Measurements from ENCODE around the gene NODAL.

The NODAL gene

DNA sequence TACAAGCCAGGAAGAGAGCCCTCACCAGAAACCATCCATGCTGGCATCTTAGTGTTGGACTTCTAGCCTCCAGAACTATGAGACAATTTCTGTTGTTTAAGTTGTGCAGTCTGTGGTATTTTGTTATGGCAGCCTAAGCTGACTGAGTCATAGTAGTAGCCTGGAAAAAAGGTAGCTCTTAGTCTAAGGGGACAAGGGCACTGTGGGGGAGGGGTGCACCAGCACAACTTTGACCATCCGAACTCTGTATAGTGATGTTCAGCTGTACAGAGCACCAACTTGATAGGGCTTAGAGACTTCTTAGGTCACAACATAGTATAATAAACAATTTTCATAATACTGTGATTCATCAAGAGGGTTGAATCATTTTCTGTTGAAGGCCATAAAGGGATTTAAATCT, 23.3 kb downstream of the NODAL start:
- peaks cover 57% of the 10 kb centered on the region for H3K79me2 ChIP-seq (ENCODE audit: insufficient read depth, low read length)
- no peaks in the 10 kb centered on the region for H3K9me3 ChIP-seq (ENCODE audit: insufficient read depth, low read length)
- H3K9me2 ChIP-seq (replicated peaks; ENCODE audit: insufficient read depth, low read length): no peaks in the 10 kb centered on the region
- H3K4me2 ChIP-seq (ENCODE audit: low read depth, low read length, poor library complexity, severe bottlenecking): no peak overlapping the region
- H3K27me3 ChIP-seq (ENCODE audit: low read length): no peaks in the 10 kb centered on the region
- no peak overlapping the region for H3K27ac ChIP-seq (ENCODE audit: low read depth, low read length)
- peaks cover 11% of the 10 kb centered on the region; the same call in 1 of the 2 replicates for H4K20me1 ChIP-seq (ENCODE audit: low read depth, low read length)
- 0 out of 2 replicates have a peak, but pooled peaks cover 4% of the 10 kb centered on the region for H3F3A ChIP-seq (ENCODE audit: insufficient read depth)
- H3K9ac ChIP-seq (ENCODE audit: low read length): no peak overlapping the region
- H2AFZ ChIP-seq (ENCODE audit: low read depth, low read length, severe bottlenecking): no peak overlapping the region
- no peak overlapping the region for H3K4me3 ChIP-seq (ENCODE audit: insufficient read depth, low read length, poor library complexity, severe bottlenecking)
- TF ChIP-seq EZH2phosphoT487 (conservative IDR thresholded peaks at IDR 0.05; ENCODE audit: low read length): no peak
- TF ChIP-seq, protein P1, sequence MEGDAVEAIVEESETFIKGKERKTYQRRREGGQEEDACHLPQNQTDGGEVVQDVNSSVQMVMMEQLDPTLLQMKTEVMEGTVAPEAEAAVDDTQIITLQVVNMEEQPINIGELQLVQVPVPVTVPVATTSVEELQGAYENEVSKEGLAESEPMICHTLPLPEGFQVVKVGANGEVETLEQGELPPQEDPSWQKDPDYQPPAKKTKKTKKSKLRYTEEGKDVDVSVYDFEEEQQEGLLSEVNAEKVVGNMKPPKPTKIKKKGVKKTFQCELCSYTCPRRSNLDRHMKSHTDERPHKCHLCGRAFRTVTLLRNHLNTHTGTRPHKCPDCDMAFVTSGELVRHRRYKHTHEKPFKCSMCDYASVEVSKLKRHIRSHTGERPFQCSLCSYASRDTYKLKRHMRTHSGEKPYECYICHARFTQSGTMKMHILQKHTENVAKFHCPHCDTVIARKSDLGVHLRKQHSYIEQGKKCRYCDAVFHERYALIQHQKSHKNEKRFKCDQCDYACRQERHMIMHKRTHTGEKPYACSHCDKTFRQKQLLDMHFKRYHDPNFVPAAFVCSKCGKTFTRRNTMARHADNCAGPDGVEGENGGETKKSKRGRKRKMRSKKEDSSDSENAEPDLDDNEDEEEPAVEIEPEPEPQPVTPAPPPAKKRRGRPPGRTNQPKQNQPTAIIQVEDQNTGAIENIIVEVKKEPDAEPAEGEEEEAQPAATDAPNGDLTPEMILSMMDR (IDR thresholded peaks at IDR 0.05; ENCODE audit: insufficient read depth, low read length, poor library complexity, severe bottlenecking): no peak
- H3K36me3 ChIP-seq (ENCODE audit: low read length): peaks cover 7% of the 10 kb centered on the region; the same call in 1 of the 2 replicates

DNA sequence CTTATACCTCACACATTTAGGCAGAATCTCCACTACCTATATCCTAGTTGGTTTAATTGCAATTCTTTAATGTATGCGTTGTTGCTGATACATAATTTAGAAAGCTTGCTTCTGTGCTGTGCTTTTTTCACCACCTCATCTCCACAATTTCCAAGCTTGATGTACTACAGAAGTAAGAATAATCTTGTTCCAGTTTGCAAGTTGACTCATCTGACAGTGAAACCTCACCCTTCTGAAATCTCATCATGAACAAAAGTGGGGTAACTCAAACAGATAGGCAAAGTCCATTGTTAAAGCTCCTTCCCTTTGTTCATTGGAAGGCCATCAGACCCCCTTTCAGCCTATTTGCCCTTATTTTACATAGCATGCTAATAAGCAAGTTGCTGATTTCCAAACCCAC, 23.9 kb downstream of the NODAL start:
- Histone ChIP-seq H2AFZ (ENCODE audit: low read depth, low read length, severe bottlenecking) (no peak overlapping the region), H3K9me2 (replicated peaks; ENCODE audit: insufficient read depth, low read length) (no peaks in the 10 kb centered on the region), H3K27ac (ENCODE audit: low read depth, low read length) (no peak overlapping the region), H3K79me2 (ENCODE audit: insufficient read depth, low read length) (peaks cover 63% of the 10 kb centered on the region), H3K9me3 (ENCODE audit: insufficient read depth, low read length) (no peaks in the 10 kb centered on the region), H4K20me1 (ENCODE audit: low read depth, low read length) (peaks cover 15% of the 10 kb centered on the region; the same call in 1 of the 2 replicates), H3K27me3 (ENCODE audit: low read length) (no peaks in the 10 kb centered on the region), H3F3A (ENCODE audit: insufficient read depth) (0 out of 2 replicates have a peak, but pooled peaks cover 4% of the 10 kb centered on the region), H3K4me2 (ENCODE audit: low read depth, low read length, poor library complexity, severe bottlenecking) (no peak overlapping the region), H3K9ac (ENCODE audit: low read length) (no peak overlapping the region), H3K4me3 (ENCODE audit: insufficient read depth, low read length, poor library complexity, severe bottlenecking) (no peak overlapping the region), H3K36me3 (ENCODE audit: low read length) (peaks cover 7% of the 10 kb centered on the region; the same call in 1 of the 2 replicates)
- TF ChIP-seq, protein P1 (IDR thresholded peaks at IDR 0.05; ENCODE audit: insufficient read depth, low read length, poor library complexity, severe bottlenecking): no peak
- TF ChIP-seq EZH2phosphoT487 (conservative IDR thresholded peaks at IDR 0.05; ENCODE audit: low read length): no peak

DNA sequence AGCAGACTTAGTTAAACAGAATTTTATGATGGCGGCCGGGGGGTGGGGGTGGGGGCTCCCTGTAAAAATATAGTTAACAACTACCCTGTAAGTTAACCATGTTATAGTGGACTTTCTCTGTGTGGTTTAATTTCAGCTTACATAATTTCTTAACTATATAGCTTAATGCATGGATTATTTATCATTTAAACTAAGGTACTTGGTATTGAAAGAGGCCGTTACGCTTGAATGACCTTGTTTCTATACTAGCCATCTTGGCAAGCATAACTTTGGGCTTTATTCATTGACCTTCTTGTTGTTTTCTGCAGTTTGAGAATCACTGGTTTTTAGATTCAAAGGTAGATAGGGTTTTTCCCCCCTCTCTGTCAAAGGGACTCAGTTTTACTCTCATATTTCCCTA, 29.1 kb downstream of the NODAL start:
- Histone ChIP-seq H3K4me3 (ENCODE audit: insufficient read depth, low read length, poor library complexity, severe bottlenecking) (no peak overlapping the region), H3K79me2 (ENCODE audit: insufficient read depth, low read length) (peaks cover 90% of the 10 kb centered on the region), H3K9me3 (ENCODE audit: insufficient read depth, low read length) (no peaks in the 10 kb centered on the region), H2AFZ (ENCODE audit: low read depth, low read length, severe bottlenecking) (no peak overlapping the region), H3F3A (ENCODE audit: insufficient read depth) (0 out of 2 replicates have a peak, but pooled peaks cover 4% of the 10 kb centered on the region), H3K9me2 (replicated peaks; ENCODE audit: insufficient read depth, low read length) (no peaks in the 10 kb centered on the region), H3K36me3 (ENCODE audit: low read length) (peaks cover 4% of the 10 kb centered on the region; the same call in 1 of the 2 replicates), H3K27ac (ENCODE audit: low read depth, low read length) (no peak overlapping the region; the same call in 1 of the 2 replicates), H4K20me1 (ENCODE audit: low read depth, low read length) (peaks cover 24% of the 10 kb centered on the region; the same call in 1 of the 2 replicates), H3K4me2 (ENCODE audit: low read depth, low read length, poor library complexity, severe bottlenecking) (no peak overlapping the region), H3K9ac (ENCODE audit: low read length) (no peak overlapping the region), H3K27me3 (ENCODE audit: low read length) (no peaks in the 10 kb centered on the region)
- TF ChIP-seq, protein P1 (IDR thresholded peaks at IDR 0.05; ENCODE audit: insufficient read depth, low read length, poor library complexity, severe bottlenecking): no peak
- TF ChIP-seq EZH2phosphoT487 (conservative IDR thresholded peaks at IDR 0.05; ENCODE audit: low read length): no peak

All from SU-DHL-6 (cell line).